Measurements from ENCODE around the gene SLC47A1. TPM values are rescaled to one million over a fixed set of nuclear protein-coding genes. Genes with fewer than 3 reads are reported as not detected.
A peak's percentile ranks its signal among the peaks of the same experiment; 100 is the strongest.

SLC47A1 gene
- total and polyA plus RNA-seq, 2 of the 8 experiments (the other 6 are each of a cell fraction or from before 2014, with no cell fraction given), result 1.5 to 3.6 TPM

DNA sequence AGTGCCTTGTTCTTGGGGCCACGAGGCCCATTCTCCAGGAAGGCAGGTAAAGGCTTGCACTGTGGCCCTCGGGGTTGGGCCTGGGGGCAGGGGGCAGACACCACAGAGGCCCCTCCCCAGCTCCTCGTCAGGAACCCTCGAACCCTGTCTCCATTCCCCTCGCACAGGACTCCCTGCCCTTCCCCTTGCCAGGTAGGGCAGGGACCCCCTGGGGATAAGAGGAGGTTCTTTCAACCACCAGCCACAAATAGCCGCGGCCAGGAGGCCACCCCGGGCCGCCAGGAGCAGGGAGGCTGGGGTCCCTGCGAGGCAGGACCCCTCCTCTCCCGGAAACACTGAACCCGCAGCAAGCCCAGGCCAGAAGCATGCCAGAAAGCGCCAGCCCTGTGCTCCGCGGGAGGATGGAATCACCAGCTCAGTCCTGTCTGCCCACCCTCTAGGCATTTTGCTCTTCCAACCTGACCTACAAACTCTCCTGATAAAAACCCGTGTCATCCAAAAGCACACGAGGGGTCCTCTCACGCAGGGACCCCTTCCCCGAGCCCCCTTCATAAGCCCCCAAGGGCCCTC, 45.6 kb downstream of the SLC47A1 start:
- Histone ChIP-seq H3K23me2 (ENCODE audit: low read depth, low read length) (no peaks in the 10 kb centered on the region; the same call in 1 of the 2 replicates), H3K56ac (replicated peaks; ENCODE audit: insufficient read length, low read depth, low read length) (no peak overlapping the region), H3K79me2 (ENCODE audit: control insufficient read depth in 1 of 2, insufficient read depth in 2 of 2, low read length in 2 of 2) (no peaks in the 10 kb centered on the region), H2BK15ac (ENCODE audit: low read length) (no peak overlapping the region), H3K4me3 (ENCODE audit: extremely low read depth in 1 of 4, insufficient read depth in 2 of 4, low read depth in 3 of 4, low read length in 4 of 4) (peak overlapping the region; percentile 31 to 69 (median 53)), H3K4me2 (ENCODE audit: insufficient read depth in 1 of 2, low read depth in 2 of 2, low read length in 2 of 2) (peak overlapping the region; percentile 47 to 77), H3K4ac (replicated peaks; ENCODE audit: insufficient read length, low read depth, low read length) (no peak overlapping the region), H3K9me3 (ENCODE audit: insufficient read depth in 2 of 2, low read depth in 1 of 2, low read length in 1 of 2) (no peaks in the 10 kb centered on the region), H4K91ac (replicated peaks; ENCODE audit: insufficient read length, low read length) (no peak overlapping the region), H4K8ac (ENCODE audit: extremely low read depth, insufficient read depth, low read length) (peak overlapping the region; percentile 53; the same call in 1 of the 2 replicates), H2AK5ac (ENCODE audit: low read depth, low read length) (no peak overlapping the region), H3K27ac (ENCODE audit: low read depth, low read length) (no peak overlapping the region), H3K27me3 (replicated peaks in 1 of 4; ENCODE audit: control insufficient read depth in 3 of 4, extremely low read depth in 1 of 4, insufficient read depth in 3 of 4, low read length in 3 of 4) (peaks cover 2 to 20% (median 8%) of the 10 kb centered on the region in 4 experiments; a peak in 6 of 7 replicates), H3K79me1 (ENCODE audit: low read depth, low read length) (no peaks in the 10 kb centered on the region), H2BK120ac (replicated peaks; ENCODE audit: low read depth, low read length) (no peak overlapping the region), H3K9ac (replicated peaks in 1 of 4; ENCODE audit: extremely low read depth in 1 of 4, low read depth in 3 of 4, low read length in 3 of 4) (no peak overlapping the region), H3K36me3 (ENCODE audit: control insufficient read depth in 2 of 4, insufficient read depth in 4 of 4, low read length in 3 of 4) (no peaks in the 10 kb centered on the region), H3K18ac (ENCODE audit: extremely low read depth, low read length) (no peak overlapping the region; the same call in 1 of the 2 replicates), H4K20me1 (replicated peaks in 1 of 2; ENCODE audit: control insufficient read depth in 1 of 2, insufficient read depth in 2 of 2, low read length in 2 of 2) (peaks cover 0 to 3% of the 10 kb centered on the region in 2 experiments), H3K14ac (ENCODE audit: insufficient read length) (no peak overlapping the region), H2AFZ (ENCODE audit: low read length) (peak overlapping the region; percentile 49; the same call in 1 of the 2 replicates), H3K23ac (ENCODE audit: insufficient read length) (no peak overlapping the region), H2BK12ac (ENCODE audit: low read depth, low read length) (no peak overlapping the region), H4K5ac (ENCODE audit: insufficient read length, low read depth, low read length) (no peak overlapping the region), H2BK20ac (ENCODE audit: low read length) (no peak overlapping the region), H3K4me1 (replicated peaks in 1 of 4; ENCODE audit: control insufficient read depth in 3 of 4, insufficient read depth in 4 of 4, low read length in 3 of 4) (peaks cover 0 to 3% (median 0%) of the 10 kb centered on the region in 4 experiments; a peak in 1 of 7 replicates), H2BK5ac (ENCODE audit: low read depth, low read length) (no peak overlapping the region)
- 22% methylated on average over 19 of the region's 19 CpGs; no CpG with 5 or more reads in 1 of the 2 experiments for WGBS, 2 experiments (ENCODE audit: extremely low coverage in 1 of 2, insufficient coverage in 1 of 2, insufficient read length in 1 of 2, insufficient replicate concordance in 2 of 2, low coverage in 1 of 2, low lambda C conversion rate in 2 of 2, missing lambda C conversion rate in 1 of 2)
- FAIRE-seq, result no peak
- peak in 1 of 2 experiments; percentile 56 for DNase-seq (ENCODE audit: low read depth in 1 of 2, low spot score in 2 of 2)
- ChIA-PET CTCF (ENCODE audit: partially characterized antibody) (interaction anchor here (1.2 to 1.9 kb wide), 6 partner anchors 15 to 185 kb away, joined by 3 to 5 read pairs (median 4); partner anchors contain the start of gene ALDH3A2), POLR2A (ENCODE audit: partially characterized antibody) (interaction anchor here (0.9 to 1.1 kb wide), 2 partner anchors 15 to 19 kb away, joined by 3 read pairs; no protein-coding TSS in a partner anchor)
- TF ChIP-seq SP1 (IDR thresholded peaks at IDR 0.05; ENCODE audit: low read depth, low read length) (no peak), SIRT6 (IDR thresholded peaks at IDR 0.05; ENCODE audit: low read length) (no peak), SRF (IDR thresholded peaks at IDR 0.05; ENCODE audit: low read depth, low read length) (no peak), BRCA1 (IDR thresholded peaks at IDR 0.05; ENCODE audit: low read depth, low read length) (no peak), POLR2AphosphoS5 (IDR thresholded peaks at IDR 0.05; ENCODE audit: low read depth, low read length) (no peak), KDM1A (IDR thresholded peaks at IDR 0.05; ENCODE audit: borderline replicate concordance, low read length) (peak; percentile 70), SUZ12 (IDR thresholded peaks at IDR 0.05; ENCODE audit: low read length) (no peak), PHF8 (conservative IDR thresholded peaks at IDR 0.05; ENCODE audit: low read depth, low read length) (no peak), RXRA (IDR thresholded peaks at IDR 0.05; ENCODE audit: insufficient read depth, low read depth, low read length) (no peak), BCL11A (IDR thresholded peaks at IDR 0.05; ENCODE audit: low read depth in 2 of 2, low read length in 2 of 2) (no peak), RNF2 (IDR thresholded peaks at IDR 0.05; ENCODE audit: borderline replicate concordance, low read depth, low read length, missing control alignments, poor library complexity, severe bottlenecking) (no peak), NANOG (IDR thresholded peaks at IDR 0.05; ENCODE audit: insufficient read depth, low read depth, low read length, poor library complexity, severe bottlenecking) (no peak), CEBPB (IDR thresholded peaks at IDR 0.05; ENCODE audit: low read depth, low read length) (no peak)

Data from H1 (cell line).